ENCODE measurements around the gene ITGA5.

The ITGA5 gene

GRCh38 chr12:54387114-54387467, 32.0 kb downstream of the ITGA5 start:
- no peak for DNase-seq

- DNase-seq = no peak
These were observed 32.5 kb downstream of the ITGA5 start for GRCh38 chr12:54386403-54387113.

- DNase-seq = no peak
These were observed 33.7 kb downstream of the ITGA5 start for GRCh38 chr12:54385251-54385914.

- no peak for DNase-seq
These were observed 34.5 kb downstream of the ITGA5 start, which contains the start of gene ZNF385A for GRCh38 chr12:54384591-54385041. Gene ZNF385A, minus strand, starts transcription at chr12:54384733. Its CDS starts 219 bp downstream, at chr12:54384514.

- no peak for DNase-seq
These were observed 35.9 kb downstream of the ITGA5 start for GRCh38 chr12:54383041-54383609.

- no peak for DNase-seq
These were observed 37.9 kb downstream of the ITGA5 start for GRCh38 chr12:54381136-54381535.

- peak; percentile 87 for DNase-seq
These were observed 39.5 kb downstream of the ITGA5 start for GRCh38 chr12:54379398-54380201.

GRCh38 chr12:54378796-54379397, 40.2 kb downstream of the ITGA5 start:
- DNase-seq = peak; percentile 39

GRCh38 chr12:54377797-54378515, 41.1 kb downstream of the ITGA5 start:
- no peak for DNase-seq

GRCh38 chr12:54377007-54377406, 42.1 kb downstream of the ITGA5 start:
- DNase-seq = no peak

GRCh38 chr12:54376596-54376995, 42.5 kb downstream of the ITGA5 start:
- DNase-seq = no peak

GRCh38 chr12:54375259-54375579, 43.8 kb downstream of the ITGA5 start:
- no peak for DNase-seq

- peak; percentile 91 for DNase-seq
These were observed 44.4 kb downstream of the ITGA5 start for GRCh38 chr12:54374562-54375258.

- peak; percentile 73 for DNase-seq
These were observed 45.2 kb downstream of the ITGA5 start for GRCh38 chr12:54373649-54374561.

- no peak for DNase-seq
These were observed 46.8 kb downstream of the ITGA5 start for GRCh38 chr12:54372113-54372806.

GRCh38 chr12:54371328-54372112, 47.5 kb downstream of the ITGA5 start:
- DNase-seq = peak; percentile 96

GRCh38 chr12:54370171-54370730, 48.8 kb downstream of the ITGA5 start:
- DNase-seq = no peak

- no peak for DNase-seq
These were observed 49.4 kb downstream of the ITGA5 start for GRCh38 chr12:54369597-54370131.

Data from COR-L47 (cell line).